ENCODE measurements around the gene MAP3K15. TPM values are rescaled to one million over a fixed set of nuclear protein-coding genes. Genes with fewer than 3 reads are reported as not detected.
A peak's percentile ranks its signal among the peaks of the same experiment; 100 is the strongest.

MAP3K15 gene, protein sequence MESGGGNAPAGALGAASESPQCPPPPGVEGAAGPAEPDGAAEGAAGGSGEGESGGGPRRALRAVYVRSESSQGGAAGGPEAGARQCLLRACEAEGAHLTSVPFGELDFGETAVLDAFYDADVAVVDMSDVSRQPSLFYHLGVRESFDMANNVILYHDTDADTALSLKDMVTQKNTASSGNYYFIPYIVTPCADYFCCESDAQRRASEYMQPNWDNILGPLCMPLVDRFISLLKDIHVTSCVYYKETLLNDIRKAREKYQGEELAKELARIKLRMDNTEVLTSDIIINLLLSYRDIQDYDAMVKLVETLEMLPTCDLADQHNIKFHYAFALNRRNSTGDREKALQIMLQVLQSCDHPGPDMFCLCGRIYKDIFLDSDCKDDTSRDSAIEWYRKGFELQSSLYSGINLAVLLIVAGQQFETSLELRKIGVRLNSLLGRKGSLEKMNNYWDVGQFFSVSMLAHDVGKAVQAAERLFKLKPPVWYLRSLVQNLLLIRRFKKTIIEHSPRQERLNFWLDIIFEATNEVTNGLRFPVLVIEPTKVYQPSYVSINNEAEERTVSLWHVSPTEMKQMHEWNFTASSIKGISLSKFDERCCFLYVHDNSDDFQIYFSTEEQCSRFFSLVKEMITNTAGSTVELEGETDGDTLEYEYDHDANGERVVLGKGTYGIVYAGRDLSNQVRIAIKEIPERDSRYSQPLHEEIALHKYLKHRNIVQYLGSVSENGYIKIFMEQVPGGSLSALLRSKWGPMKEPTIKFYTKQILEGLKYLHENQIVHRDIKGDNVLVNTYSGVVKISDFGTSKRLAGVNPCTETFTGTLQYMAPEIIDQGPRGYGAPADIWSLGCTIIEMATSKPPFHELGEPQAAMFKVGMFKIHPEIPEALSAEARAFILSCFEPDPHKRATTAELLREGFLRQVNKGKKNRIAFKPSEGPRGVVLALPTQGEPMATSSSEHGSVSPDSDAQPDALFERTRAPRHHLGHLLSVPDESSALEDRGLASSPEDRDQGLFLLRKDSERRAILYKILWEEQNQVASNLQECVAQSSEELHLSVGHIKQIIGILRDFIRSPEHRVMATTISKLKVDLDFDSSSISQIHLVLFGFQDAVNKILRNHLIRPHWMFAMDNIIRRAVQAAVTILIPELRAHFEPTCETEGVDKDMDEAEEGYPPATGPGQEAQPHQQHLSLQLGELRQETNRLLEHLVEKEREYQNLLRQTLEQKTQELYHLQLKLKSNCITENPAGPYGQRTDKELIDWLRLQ (N-terminal part only)
- polyA plus RNA-seq (2012; ENCODE audit: missing spikeins) = not detected

DNA sequence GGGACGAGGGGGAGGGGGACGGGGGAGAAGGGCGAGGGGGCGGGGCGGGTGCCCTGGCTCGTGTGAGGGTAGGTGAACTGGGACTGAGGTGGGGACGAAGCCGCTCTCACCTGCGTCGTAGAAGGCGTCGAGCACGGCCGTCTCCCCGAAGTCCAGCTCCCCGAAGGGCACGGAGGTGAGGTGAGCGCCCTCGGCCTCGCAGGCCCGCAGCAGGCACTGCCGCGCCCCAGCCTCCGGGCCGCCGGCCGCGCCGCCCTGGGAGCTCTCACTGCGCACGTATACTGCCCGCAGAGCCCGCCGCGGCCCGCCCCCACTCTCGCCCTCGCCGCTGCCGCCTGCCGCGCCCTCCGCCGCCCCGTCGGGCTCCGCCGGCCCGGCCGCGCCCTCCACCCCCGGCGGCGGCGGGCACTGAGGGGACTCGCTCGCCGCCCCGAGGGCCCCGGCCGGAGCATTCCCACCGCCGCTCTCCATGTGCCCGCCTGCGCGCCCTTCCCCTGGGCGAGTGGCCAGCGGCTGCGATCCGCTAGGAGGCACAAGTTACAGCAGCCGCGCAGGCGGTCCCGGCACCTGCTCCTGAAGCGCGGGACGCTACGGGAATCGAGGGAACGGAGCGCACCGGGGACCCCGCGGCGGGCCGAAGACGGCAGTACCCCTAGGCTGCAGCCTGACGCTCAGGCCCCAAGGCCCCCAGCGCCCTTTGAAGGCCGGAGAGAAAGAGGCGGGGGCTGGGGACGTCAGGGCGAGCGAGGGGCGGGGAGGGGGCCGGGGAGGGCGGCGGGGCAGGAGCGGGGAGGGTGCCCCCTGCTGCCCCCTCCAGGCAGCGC is at the start of gene MAP3K15:
Gene MAP3K15 (minus strand): TSS at position 718 of the 824 bp plus-strand sequence. CDS start 247 bp downstream, at position 471.
- no peak for TF ChIP-seq TAF1 (IDR thresholded peaks at IDR 0.05; ENCODE audit: borderline replicate concordance, low read depth, low read length)
- no peak for TF ChIP-seq POLR2A (IDR thresholded peaks at IDR 0.05; ENCODE audit: low read depth, low read length)
- no peak for TF ChIP-seq POLR2AphosphoS5 (IDR thresholded peaks at IDR 0.05; ENCODE audit: low read depth, low read length)
- FAIRE-seq (no peak), DNase-seq (ENCODE audit: insufficient read length) (peak; percentile 33)

DNA sequence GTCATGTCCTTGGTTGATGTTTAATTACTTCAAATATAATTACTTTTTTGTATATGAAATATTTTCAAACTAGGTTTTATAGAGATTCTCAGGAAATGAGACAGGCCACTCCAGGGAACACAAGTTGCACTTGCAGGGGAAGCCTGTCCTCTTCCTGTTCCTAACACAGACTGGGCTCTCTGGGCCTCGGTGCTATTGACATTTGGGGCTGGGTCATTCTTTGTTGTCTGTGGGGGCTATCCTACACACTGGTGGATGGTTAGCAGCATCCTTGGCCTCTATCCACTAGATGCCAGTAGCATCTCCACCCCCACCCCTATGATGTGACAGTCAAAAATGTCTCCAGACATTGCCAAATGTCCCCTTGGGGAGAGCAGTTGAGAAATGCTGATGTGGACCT is 49.3 kb upstream of the MAP3K15 start:
- DNase-seq (ENCODE audit: insufficient read length) (no peak), FAIRE-seq (no peak)
- TF ChIP-seq TAF1 (IDR thresholded peaks at IDR 0.05; ENCODE audit: borderline replicate concordance, low read depth, low read length) = no peak

GRCh38 chrX:19563746-19564145 is 48.4 kb upstream of the MAP3K15 start:
- no peak for FAIRE-seq
- TF ChIP-seq TAF1 (IDR thresholded peaks at IDR 0.05; ENCODE audit: borderline replicate concordance, low read depth, low read length) (no peak), POLR2AphosphoS5 (IDR thresholded peaks at IDR 0.05; ENCODE audit: low read depth, low read length) (no peak), POLR2A (IDR thresholded peaks at IDR 0.05; ENCODE audit: low read depth, low read length) (no peak)
- DNase-seq (ENCODE audit: insufficient read length) = no peak

DNA sequence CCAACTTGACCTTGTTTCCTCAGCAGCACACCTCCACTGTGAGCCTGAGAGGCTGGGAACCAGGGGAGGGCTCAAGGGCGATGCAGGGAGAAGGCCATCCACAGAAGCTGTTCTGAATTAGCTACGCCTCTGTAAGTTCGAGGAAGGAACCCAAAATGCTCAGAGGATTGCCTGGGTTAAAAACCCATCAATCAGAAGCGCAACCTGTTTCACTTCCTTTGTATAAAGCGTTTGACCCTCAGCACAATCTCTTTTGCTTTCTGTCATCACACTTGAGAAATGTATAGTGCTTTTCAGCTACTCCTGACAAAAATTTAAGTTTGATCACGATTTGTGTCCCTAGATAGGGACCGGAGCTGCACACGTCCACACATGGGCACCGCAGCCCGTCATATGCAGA is 48.0 kb upstream of the MAP3K15 start:
- DNase-seq (ENCODE audit: insufficient read length) = no peak
- TF ChIP-seq TAF1 (IDR thresholded peaks at IDR 0.05; ENCODE audit: borderline replicate concordance, low read depth, low read length) (no peak), POLR2AphosphoS5 (IDR thresholded peaks at IDR 0.05; ENCODE audit: low read depth, low read length) (no peak), POLR2A (IDR thresholded peaks at IDR 0.05; ENCODE audit: low read depth, low read length) (no peak)
- FAIRE-seq = peak; percentile 90

- no peak for TF ChIP-seq TAF1 (IDR thresholded peaks at IDR 0.05; ENCODE audit: borderline replicate concordance, low read depth, low read length)
- DNase-seq (ENCODE audit: insufficient read length) (no peak), FAIRE-seq (peak; percentile 27)
Measured at GRCh38 chrX:19560611-19561010, 45.3 kb upstream of the MAP3K15 start.

- TF ChIP-seq POLR2AphosphoS5 (IDR thresholded peaks at IDR 0.05; ENCODE audit: low read depth, low read length) = no peak
- TF ChIP-seq TAF1 (IDR thresholded peaks at IDR 0.05; ENCODE audit: borderline replicate concordance, low read depth, low read length) = no peak
- TF ChIP-seq POLR2A (IDR thresholded peaks at IDR 0.05; ENCODE audit: low read depth, low read length) = no peak
- DNase-seq (ENCODE audit: insufficient read length) (no peak), FAIRE-seq (no peak)
Measured at GRCh38 chrX:19557822-19558221, 42.5 kb upstream of the MAP3K15 start.

- no peak for FAIRE-seq
- no peak for TF ChIP-seq POLR2AphosphoS5 (IDR thresholded peaks at IDR 0.05; ENCODE audit: low read depth, low read length)
- TF ChIP-seq POLR2A (IDR thresholded peaks at IDR 0.05; ENCODE audit: low read depth, low read length) = no peak
- TF ChIP-seq TAF1 (IDR thresholded peaks at IDR 0.05; ENCODE audit: borderline replicate concordance, low read depth, low read length) = no peak
- no peak for DNase-seq (ENCODE audit: insufficient read length)
Measured at GRCh38 chrX:19556202-19556601, 40.9 kb upstream of the MAP3K15 start.

GRCh38 chrX:19555683-19556082 is 40.4 kb upstream of the MAP3K15 start:
- TF ChIP-seq POLR2A (IDR thresholded peaks at IDR 0.05; ENCODE audit: low read depth, low read length) (0 out of 2 replicates have a peak, but pooled peaks have one; percentile 21), TAF1 (IDR thresholded peaks at IDR 0.05; ENCODE audit: borderline replicate concordance, low read depth, low read length) (no peak), POLR2AphosphoS5 (IDR thresholded peaks at IDR 0.05; ENCODE audit: low read depth, low read length) (no peak)
- no peak for DNase-seq (ENCODE audit: insufficient read length)
- peak; percentile 83 for FAIRE-seq

DNA sequence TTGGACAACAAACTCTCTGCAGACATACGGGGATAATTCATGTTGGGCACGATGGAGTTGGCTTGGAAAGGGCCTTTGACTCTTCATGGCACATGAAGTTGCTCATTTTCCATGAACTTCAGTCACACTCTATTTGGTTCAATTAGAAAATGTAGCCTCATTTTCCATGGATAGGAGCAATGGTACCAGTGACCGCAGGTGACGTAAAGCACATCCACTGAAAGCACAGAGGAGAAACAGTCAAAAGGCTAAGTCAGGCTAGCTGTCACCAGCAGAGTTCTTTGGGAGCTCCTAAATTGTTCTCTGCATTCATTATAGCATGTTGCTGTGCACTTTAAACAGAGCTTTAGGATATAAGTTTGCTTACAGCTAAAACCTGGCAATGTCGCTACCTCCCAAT is 39.9 kb upstream of the MAP3K15 start:
- TF ChIP-seq TAF1 (IDR thresholded peaks at IDR 0.05; ENCODE audit: borderline replicate concordance, low read depth, low read length) = no peak
- no peak for TF ChIP-seq POLR2AphosphoS5 (IDR thresholded peaks at IDR 0.05; ENCODE audit: low read depth, low read length)
- no peak for TF ChIP-seq POLR2A (IDR thresholded peaks at IDR 0.05; ENCODE audit: low read depth, low read length)
- FAIRE-seq = no peak
- no peak for DNase-seq (ENCODE audit: insufficient read length)

DNA sequence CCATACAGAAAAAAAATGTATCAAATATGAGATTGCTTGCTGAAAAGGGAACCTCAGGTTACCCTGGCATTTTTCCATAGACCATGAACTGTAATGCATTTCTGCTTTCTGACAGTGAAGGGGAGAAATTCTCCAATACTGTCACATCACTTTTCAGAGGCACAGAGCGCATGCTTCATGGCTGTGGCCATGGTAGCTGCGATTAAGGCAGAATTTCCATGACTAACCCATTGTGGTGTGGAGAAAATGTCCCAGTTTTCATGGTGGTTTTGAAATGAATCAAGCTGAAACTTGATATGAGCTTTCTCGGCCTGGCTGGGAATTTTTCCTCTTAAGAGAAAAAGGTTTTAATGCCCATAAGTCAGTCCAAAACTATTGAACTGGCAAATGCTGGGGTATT is 39.5 kb upstream of the MAP3K15 start:
- peak; percentile 81 for FAIRE-seq
- no peak for TF ChIP-seq POLR2A (IDR thresholded peaks at IDR 0.05; ENCODE audit: low read depth, low read length)
- TF ChIP-seq POLR2AphosphoS5 (IDR thresholded peaks at IDR 0.05; ENCODE audit: low read depth, low read length) = no peak
- no peak for TF ChIP-seq TAF1 (IDR thresholded peaks at IDR 0.05; ENCODE audit: borderline replicate concordance, low read depth, low read length)
- DNase-seq (ENCODE audit: insufficient read length) = no peak
